ENCODE data around the gene TUBA3D. TPM values are rescaled to one million over a fixed set of nuclear protein-coding genes. Genes with fewer than 3 reads are reported as not detected.
"Not testable (repeated sequence)": the region's sequence is repeated elsewhere in the genome, so short reads cannot be mapped to it uniquely, and the experiment has no call there.

TUBA3D gene
- polyA plus RNA-seq, 3 donors: not detected

GRCh38 chr2:131520526-131520925 lies 44.6 kb downstream of the TUBA3D start:
- no peaks in the 10 kb centered on the region for H3K27me3 ChIP-seq (ENCODE audit: control insufficient read depth in 2 of 2, insufficient read depth in 2 of 2, low read length in 2 of 2)
- H3K4me1 ChIP-seq (ENCODE audit: control insufficient read depth in 1 of 2, insufficient read depth in 2 of 2, low read length in 2 of 2): no peaks in the 10 kb centered on the region
- H4K20me1 ChIP-seq (ENCODE audit: insufficient read depth, low read length): no peaks in the 10 kb centered on the region
- WGBS (ENCODE audit: insufficient coverage): 94% methylated on average over 6 of the region's 10 CpGs
- no peak overlapping the region for H3K4me3 ChIP-seq (replicated peaks in 1 of 3; ENCODE audit: low read depth in 2 of 3, low read length in 3 of 3)
- Mint-ChIP-seq H3K9me3 (peaks cover 0 to 2% (median 0%) of the 10 kb centered on the region in 7 donors), H3K27ac (peak overlapping the region in 1 of 7 donors; percentile 13), H3K4me3 (no peak overlapping the region), H3K27me3 (ENCODE audit: low read depth in 3 of 3) (peaks cover 0 to 2% (median 2%) of the 10 kb centered on the region in 3 donors), H3K36me3 (peaks cover 26 to 56% of the 10 kb centered on the region in 2 donors), H3K4me1 (no peaks in the 10 kb centered on the region)
- H3K27ac ChIP-seq (ENCODE audit: low read depth in 1 of 2, low read length in 2 of 2): no peak overlapping the region
- H3K9ac ChIP-seq (ENCODE audit: insufficient read depth, low read length, poor library complexity, severe bottlenecking): no peak overlapping the region
- no peak overlapping the region for H2AFZ ChIP-seq (ENCODE audit: insufficient read depth, low read depth, low read length, poor library complexity, severe bottlenecking)
- no peaks in the 10 kb centered on the region for H3K79me2 ChIP-seq (ENCODE audit: insufficient read depth, low read length)
- no peak overlapping the region for H3K4me2 ChIP-seq (replicated peaks; ENCODE audit: extremely low read depth, low read length, poor library complexity, severe bottlenecking)
- H3K9me3 ChIP-seq (replicated peaks in 1 of 2; ENCODE audit: control insufficient read depth in 1 of 2, insufficient read depth in 1 of 2, low read length in 2 of 2): no peaks in the 10 kb centered on the region
- no peak for DNase-seq
- intact Hi-C loops (cut with micrococcal nuclease): no loop called here
- TF ChIP-seq CTCF (IDR thresholded peaks at IDR 0.05): no peak
- peaks cover 24 to 47% of the 10 kb centered on the region in 2 donors for H3K36me3 ChIP-seq (replicated peaks in 1 of 2; ENCODE audit: control insufficient read depth in 1 of 2, insufficient read depth in 2 of 2, low read length in 2 of 2)

- H3K27ac Mint-ChIP-seq; H3K27ac ChIP-seq (ENCODE audit: low read depth in 1 of 2, low read length in 2 of 2); H3K9me3 Mint-ChIP-seq; H3K79me2 ChIP-seq (ENCODE audit: insufficient read depth, low read length); intact Hi-C loops (cut with micrococcal nuclease); H4K20me1 ChIP-seq (ENCODE audit: insufficient read depth, low read length); H3K4me1 ChIP-seq (ENCODE audit: control insufficient read depth in 1 of 2, insufficient read depth in 2 of 2, low read length in 2 of 2); H2AFZ ChIP-seq (ENCODE audit: insufficient read depth, low read depth, low read length, poor library complexity, severe bottlenecking); H3K4me3 Mint-ChIP-seq; H3K4me3 ChIP-seq (replicated peaks in 1 of 3; ENCODE audit: low read depth in 2 of 3, low read length in 3 of 3); H3K4me1 Mint-ChIP-seq; DNase-seq; H3K27me3 Mint-ChIP-seq (ENCODE audit: low read depth in 3 of 3); H3K9ac ChIP-seq (ENCODE audit: insufficient read depth, low read length, poor library complexity, severe bottlenecking); H3K9me3 ChIP-seq (replicated peaks in 1 of 2; ENCODE audit: control insufficient read depth in 1 of 2, insufficient read depth in 1 of 2, low read length in 2 of 2); H3K27me3 ChIP-seq (ENCODE audit: control insufficient read depth in 2 of 2, insufficient read depth in 2 of 2, low read length in 2 of 2); H3K4me2 ChIP-seq (replicated peaks; ENCODE audit: extremely low read depth, low read length, poor library complexity, severe bottlenecking): not testable (repeated sequence)
- peaks cover 24 to 47% of the 10 kb centered on the region in 2 donors for H3K36me3 ChIP-seq (replicated peaks in 1 of 2; ENCODE audit: control insufficient read depth in 1 of 2, insufficient read depth in 2 of 2, low read length in 2 of 2)
- 94% methylated on average over 5 of the region's 6 CpGs for WGBS (ENCODE audit: insufficient coverage)
- peaks cover 23 to 51% of the 10 kb centered on the region in 2 donors for H3K36me3 Mint-ChIP-seq
These were observed 45.6 kb downstream of the TUBA3D start for GRCh38 chr2:131521524-131521923.

All from CD14-positive monocyte (primary cell).